Endothelial cell of umbilical vein (primary cell): ENCODE data around the gene DLD.

Experiments
- EZH2 ChIP-seq: IDR thresholded peaks from 2 replicates; pipeline ENCODE4 v1.6.1; 2012; ENCODE audit warnings: borderline replicate concordance, low read depth, mild to moderate bottlenecking, moderate library complexity, low read length, inconsistent platforms; ENCODE audit not compliant: severe bottlenecking
- TF ChIP-seq, protein P1 (sequence below), 2 donors: IDR thresholded peaks; 1 replicate in 1 of 2; 2 replicates in 1 of 2; pipeline ENCODE4 v1.5.1; 2011; ENCODE audit warnings: low read length in 2 of 2, mild to moderate bottlenecking in 2 of 2, moderate library complexity in 2 of 2, control low read depth in 1 of 2, inconsistent platforms in 1 of 2, low read depth in 1 of 2; ENCODE audit not compliant: insufficient read depth in 1 of 2; ENCODE audit errors: extremely low read depth in 1 of 2

DNA sequence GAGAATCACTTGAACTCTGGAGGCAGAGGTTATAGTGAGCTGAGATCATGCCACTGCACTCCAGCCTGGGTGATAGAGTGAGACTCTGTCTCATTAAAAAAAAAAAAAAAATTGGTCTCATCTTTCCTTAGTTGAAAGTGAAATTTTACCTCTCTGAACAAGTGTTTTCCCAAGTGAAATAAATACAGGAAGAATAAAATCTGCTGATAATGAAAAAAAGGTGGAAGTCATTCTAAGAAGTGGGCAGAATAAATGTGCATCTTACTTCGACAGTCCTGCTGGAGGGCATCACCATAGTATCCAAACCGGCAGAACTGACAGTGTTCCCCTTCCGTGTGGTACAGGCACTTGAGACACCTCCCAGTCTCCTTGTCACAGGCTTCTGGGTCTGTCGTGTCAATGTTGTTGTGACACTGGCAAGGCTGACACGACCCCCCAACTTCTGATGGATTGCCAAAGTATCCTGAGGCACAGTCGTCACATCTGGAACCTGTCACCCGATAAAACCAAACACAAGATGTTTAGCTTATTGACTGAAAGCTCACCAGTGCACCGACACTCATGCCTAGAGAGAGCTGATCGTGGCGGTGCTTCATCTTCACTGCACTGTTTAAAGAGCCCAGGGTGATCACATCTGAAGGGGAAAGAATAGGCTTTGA, 62.4 kb downstream of the DLD start:
- TF ChIP-seq EZH2: no peak
- TF ChIP-seq, protein P1, sequence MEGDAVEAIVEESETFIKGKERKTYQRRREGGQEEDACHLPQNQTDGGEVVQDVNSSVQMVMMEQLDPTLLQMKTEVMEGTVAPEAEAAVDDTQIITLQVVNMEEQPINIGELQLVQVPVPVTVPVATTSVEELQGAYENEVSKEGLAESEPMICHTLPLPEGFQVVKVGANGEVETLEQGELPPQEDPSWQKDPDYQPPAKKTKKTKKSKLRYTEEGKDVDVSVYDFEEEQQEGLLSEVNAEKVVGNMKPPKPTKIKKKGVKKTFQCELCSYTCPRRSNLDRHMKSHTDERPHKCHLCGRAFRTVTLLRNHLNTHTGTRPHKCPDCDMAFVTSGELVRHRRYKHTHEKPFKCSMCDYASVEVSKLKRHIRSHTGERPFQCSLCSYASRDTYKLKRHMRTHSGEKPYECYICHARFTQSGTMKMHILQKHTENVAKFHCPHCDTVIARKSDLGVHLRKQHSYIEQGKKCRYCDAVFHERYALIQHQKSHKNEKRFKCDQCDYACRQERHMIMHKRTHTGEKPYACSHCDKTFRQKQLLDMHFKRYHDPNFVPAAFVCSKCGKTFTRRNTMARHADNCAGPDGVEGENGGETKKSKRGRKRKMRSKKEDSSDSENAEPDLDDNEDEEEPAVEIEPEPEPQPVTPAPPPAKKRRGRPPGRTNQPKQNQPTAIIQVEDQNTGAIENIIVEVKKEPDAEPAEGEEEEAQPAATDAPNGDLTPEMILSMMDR (IDR thresholded peaks at IDR 0.05; ENCODE audit: extremely low read depth in 1 of 2, insufficient read depth in 1 of 2, low read depth in 1 of 2, low read length in 2 of 2): no peak
